IPS DF 6.9 (cell line): ENCODE data around the gene MSX2.
"Not testable (repeated sequence)": the region's sequence is repeated elsewhere in the genome, so short reads cannot be mapped to it uniquely, and the experiment has no call there.

Experiments
- DNase-seq: peaks from one replicate; pipeline ENCODE4 v3.0.0-alpha.2; 2013; ENCODE audit warnings: low read depth, low spot score
- H3K27ac ChIP-seq: one replicate; pipeline ENCODE4 v1.5.1; 2013; ENCODE audit warnings: low read length, control low read depth
- H3K27me3 ChIP-seq: 2 replicates; pipeline ENCODE4 v1.6.1; 2013; ENCODE audit warnings: mild to moderate bottlenecking, low read length; ENCODE audit not compliant: control insufficient read depth, insufficient read depth
- H3K36me3 ChIP-seq: 2 replicates; pipeline ENCODE4 v1.6.1; 2013; ENCODE audit warnings: low read length; ENCODE audit not compliant: control insufficient read depth, insufficient read depth
- H3K4me1 ChIP-seq: 2 replicates; pipeline ENCODE4 v1.6.1; 2013; ENCODE audit warnings: low read length; ENCODE audit not compliant: control insufficient read depth, insufficient read depth
- H3K4me3 ChIP-seq: 2 replicates; pipeline ENCODE4 v1.5.1; 2013; ENCODE audit warnings: mild to moderate bottlenecking, low read length
- H3K9me3 ChIP-seq: 2 replicates; pipeline ENCODE4 v1.6.1; 2013; ENCODE audit warnings: low read length, inconsistent platforms; ENCODE audit not compliant: control insufficient read depth, insufficient read depth
- WGBS: extraction: QIAGEN DNeasy Blood & Tissue Kit; methylation state at CpG from one replicate; pipeline ENCODE4 v1.1.7; 2013; ENCODE audit warnings: mixed read lengths, missing lambda C conversion rate; ENCODE audit not compliant: insufficient read length, insufficient coverage; 5-methylcytosine and 5-hydroxymethylcytosine counted together

MSX2 gene

DNA sequence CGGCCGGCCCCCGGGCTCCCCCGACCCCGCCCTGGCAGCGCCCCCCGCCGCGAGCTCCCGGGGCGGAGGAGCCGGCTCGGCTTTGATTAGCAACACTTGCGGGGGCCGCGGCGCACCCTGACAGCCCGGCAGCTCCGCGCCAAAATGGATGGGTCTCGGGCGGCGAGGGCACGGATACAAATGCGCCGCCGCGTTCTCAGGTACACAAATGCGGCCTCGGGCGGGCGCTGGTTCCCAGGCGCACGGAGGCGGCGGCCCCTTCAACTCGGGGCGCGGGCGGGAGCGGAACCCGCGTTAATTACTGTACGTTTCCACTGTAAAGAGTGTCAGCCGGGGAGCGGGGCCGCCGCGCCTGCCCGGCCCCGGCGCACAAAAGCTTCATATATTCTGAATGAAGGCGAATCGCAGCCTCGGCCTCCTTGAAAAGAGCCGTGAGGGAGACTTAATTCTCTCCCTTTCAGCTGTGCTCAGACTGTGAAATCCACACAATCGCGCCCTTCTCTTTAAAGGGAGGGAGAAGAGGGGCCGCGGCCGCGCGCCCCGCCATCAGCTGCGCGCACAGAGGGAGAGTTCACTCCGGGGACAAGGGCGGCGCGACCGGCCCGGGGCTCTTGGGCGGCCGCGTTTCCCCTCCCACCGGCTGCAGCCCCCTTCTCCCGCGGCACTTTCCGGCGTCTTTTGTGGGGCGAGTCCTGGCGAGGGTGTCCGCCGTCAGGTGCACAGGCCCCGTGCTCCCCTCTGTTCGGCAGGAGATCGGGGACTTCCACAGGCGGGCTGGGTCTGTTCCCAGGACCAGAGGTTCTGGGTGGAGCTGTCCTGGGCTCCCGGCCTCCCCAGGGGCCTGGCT is 27.0 kb downstream of the MSX2 start:
- H3K27me3 ChIP-seq, result peaks cover 19% of the 10 kb centered on the region
- H3K36me3 ChIP-seq, result no peaks in the 10 kb centered on the region
- WGBS, result no CpG with 5 or more reads among the region's 89 CpGs
- no peak for DNase-seq
- peak overlapping the region; percentile 59; the same call in 1 of the 2 replicates for H3K4me3 ChIP-seq
- H3K4me1 ChIP-seq, result no peaks in the 10 kb centered on the region
- H3K27ac ChIP-seq, result no peak overlapping the region
- H3K9me3 ChIP-seq, result no peaks in the 10 kb centered on the region

DNA sequence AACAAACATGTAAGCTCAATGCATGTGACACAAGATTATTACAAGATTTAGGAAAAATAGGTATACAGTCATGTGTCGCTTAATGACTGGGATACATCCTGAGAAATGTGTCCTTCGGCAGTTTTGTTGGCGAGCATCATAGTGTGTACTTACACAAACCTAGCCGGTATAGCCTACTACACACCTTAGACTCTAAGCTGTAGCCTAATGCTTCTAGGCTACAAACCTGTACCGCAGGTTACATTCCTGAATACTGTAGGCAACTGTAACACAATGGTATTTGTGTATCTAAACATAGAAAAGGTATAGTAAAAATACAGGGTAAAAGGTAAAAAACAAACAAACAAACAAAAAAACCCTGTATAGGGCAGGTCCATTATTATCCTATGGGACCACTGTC is 27.7 kb downstream of the MSX2 start:
- no peak overlapping the region for H3K4me3 ChIP-seq
- no CpG with 5 or more reads among the region's 5 CpGs for WGBS
- no peaks in the 10 kb centered on the region for H3K36me3 ChIP-seq
- H3K9me3 ChIP-seq, result no peaks in the 10 kb centered on the region
- no peak for DNase-seq
- H3K27me3 ChIP-seq, result peaks cover 19% of the 10 kb centered on the region
- no peak overlapping the region for H3K27ac ChIP-seq
- no peaks in the 10 kb centered on the region for H3K4me1 ChIP-seq

DNA sequence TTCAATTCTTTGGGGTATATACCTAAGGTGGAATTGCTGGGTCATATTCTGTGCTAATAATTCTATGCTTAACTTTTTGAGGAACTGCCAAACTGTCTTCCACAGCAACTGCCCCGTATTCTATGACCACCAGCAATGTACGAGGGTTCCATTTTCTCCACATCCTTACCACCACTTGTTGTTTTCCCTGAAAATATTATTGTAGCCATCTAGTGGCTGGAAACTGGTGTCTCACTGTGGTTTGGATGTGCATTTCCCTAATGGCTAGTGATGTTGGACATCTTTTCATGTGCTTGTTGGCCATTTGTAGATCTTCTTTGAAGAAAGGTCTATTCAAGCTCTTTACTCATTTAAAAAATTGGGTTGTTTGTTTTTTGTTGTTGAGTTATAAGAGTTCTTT is 30.7 kb downstream of the MSX2 start:
- no peaks in the 10 kb centered on the region for H3K36me3 ChIP-seq
- H3K4me3 ChIP-seq, result no peak overlapping the region
- H3K27me3 ChIP-seq, result peaks cover 10% of the 10 kb centered on the region
- no peaks in the 10 kb centered on the region for H3K4me1 ChIP-seq
- no CpG with 5 or more reads among the region's 2 CpGs for WGBS
- DNase-seq, result no peak
- no peaks in the 10 kb centered on the region; the same call in 1 of the 2 replicates for H3K9me3 ChIP-seq
- no peak overlapping the region for H3K27ac ChIP-seq

DNA sequence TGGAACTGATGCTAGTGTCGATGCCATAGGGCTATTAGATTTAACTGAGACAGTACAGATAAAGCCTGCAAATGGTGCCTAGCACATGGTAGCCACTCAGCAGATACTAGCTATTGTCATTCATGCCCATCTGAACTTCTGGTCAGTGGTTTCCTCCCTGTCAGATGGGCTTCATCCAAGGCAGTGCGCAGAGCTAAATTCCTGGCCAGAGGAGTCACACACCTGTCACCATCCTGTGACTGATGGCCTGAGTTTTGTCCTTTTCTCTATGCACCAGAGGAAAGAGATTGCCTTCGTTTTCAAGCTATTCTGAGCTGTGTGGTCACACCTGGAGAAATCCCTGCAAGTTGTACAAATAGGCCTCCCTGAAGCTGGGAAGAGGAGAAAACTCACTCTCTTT is 34.7 kb downstream of the MSX2 start:
- WGBS, result no CpG with 5 or more reads among the region's 3 CpGs

DNA sequence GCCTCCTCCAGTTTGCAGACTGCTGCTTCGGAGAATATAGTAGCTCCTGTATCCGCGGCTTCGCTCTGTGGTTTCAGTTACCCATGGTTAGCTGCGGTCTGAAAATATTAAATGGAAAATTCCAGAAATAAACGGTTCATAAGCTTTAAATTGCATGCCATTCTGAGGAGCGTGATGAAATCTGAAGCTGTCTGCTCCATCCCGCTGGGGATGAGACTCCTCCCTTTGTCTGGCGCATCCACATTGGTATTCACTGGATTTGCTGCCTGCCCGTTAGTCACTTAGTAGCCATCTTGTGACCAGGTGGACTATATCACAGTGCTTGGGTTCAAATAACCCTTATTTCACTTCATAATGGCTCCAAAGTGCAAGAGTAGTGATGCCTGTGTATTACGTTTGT is 36.3 kb downstream of the MSX2 start:
- Histone ChIP-seq H3K36me3 (no peaks in the 10 kb centered on the region), H3K27me3 (no peaks in the 10 kb centered on the region), H3K27ac (no peak overlapping the region), H3K4me3 (no peak overlapping the region), H3K4me1 (no peaks in the 10 kb centered on the region), H3K9me3 (no peaks in the 10 kb centered on the region; the same call in 1 of the 2 replicates)
- DNase-seq, result no peak
- WGBS, result no CpG with 5 or more reads among the region's 11 CpGs

More for the DNA sequence above, 34.7 kb downstream of the MSX2 start:
- H3K27me3 ChIP-seq, result no peaks in the 10 kb centered on the region
- no peak for DNase-seq
- H3K9me3 ChIP-seq, result no peaks in the 10 kb centered on the region; the same call in 1 of the 2 replicates
- no peaks in the 10 kb centered on the region for H3K36me3 ChIP-seq
- H3K4me1 ChIP-seq, result no peaks in the 10 kb centered on the region
- H3K27ac ChIP-seq, result no peak overlapping the region
- H3K4me3 ChIP-seq, result no peak overlapping the region

DNA sequence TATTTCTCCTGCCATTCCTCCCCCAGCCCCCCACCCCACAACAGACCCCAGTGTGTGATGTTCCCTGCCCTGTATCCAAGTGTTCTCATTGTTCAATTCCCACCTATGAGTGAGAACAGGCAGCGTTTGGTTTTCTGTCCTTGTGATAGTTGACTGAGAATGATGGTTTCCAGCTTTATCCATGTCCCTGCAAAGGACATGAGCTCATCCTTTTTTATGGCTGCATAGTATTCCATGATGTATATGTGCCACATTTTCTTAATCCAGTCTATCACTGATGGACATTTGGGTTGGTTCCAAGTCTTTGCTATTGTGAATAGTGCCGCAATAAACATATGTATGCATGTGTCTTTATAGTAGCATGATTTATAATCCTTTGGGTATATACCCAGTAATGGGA is 37.0 kb downstream of the MSX2 start:
- no CpG with 5 or more reads among the region's 2 CpGs for WGBS
- H3K36me3 ChIP-seq, H3K27ac ChIP-seq, H3K4me1 ChIP-seq, H3K9me3 ChIP-seq, DNase-seq, H3K4me3 ChIP-seq, H3K27me3 ChIP-seq: not testable (repeated sequence)

DNA sequence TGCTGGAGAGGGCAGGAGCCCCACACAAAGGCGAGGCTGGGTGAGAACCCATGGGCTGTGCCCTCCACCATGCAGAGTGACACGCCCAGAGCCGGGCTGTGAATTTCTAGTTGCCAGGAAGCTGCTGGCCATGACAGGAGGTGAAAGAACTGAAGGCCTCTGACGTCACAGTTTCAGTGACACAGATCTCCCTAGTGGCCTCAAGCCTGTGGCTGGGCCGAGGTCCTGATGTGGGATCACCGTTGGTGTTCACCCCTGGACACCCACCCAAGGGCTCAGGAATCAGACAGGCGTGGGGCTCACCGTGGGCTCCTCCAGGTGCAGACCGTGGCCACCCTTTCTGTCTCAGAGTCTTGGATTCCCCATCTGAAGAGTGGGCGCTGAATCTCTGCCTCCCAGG is 39.9 kb downstream of the MSX2 start:
- H3K9me3 ChIP-seq, result no peaks in the 10 kb centered on the region
- no peak for DNase-seq
- H3K4me1 ChIP-seq, result no peaks in the 10 kb centered on the region
- H3K27ac ChIP-seq, result no peak overlapping the region
- WGBS, result no CpG with 5 or more reads among the region's 10 CpGs
- H3K27me3 ChIP-seq, result no peaks in the 10 kb centered on the region
- H3K4me3 ChIP-seq, result no peak overlapping the region
- no peaks in the 10 kb centered on the region for H3K36me3 ChIP-seq

DNA sequence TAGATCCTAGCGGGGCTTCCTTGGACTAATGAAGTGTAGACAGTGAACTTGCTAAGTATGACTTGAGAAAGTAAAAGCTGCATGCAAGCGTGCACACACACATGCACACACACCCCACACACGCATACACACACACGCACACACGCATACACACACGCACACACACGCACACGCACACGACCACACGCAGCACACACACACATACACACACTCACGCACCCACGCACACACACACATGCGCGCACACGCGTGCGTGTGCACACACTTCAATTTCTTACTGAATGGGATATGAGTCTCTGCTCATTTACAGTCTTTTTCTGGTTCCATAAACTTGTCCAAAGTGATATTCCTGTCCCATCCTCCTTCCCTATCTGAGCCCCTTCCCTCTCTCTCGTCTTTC is 41.2 kb downstream of the MSX2 start:
- no peak for DNase-seq
- WGBS, result 100% methylated on average over 5 of the region's 18 CpGs

DNA sequence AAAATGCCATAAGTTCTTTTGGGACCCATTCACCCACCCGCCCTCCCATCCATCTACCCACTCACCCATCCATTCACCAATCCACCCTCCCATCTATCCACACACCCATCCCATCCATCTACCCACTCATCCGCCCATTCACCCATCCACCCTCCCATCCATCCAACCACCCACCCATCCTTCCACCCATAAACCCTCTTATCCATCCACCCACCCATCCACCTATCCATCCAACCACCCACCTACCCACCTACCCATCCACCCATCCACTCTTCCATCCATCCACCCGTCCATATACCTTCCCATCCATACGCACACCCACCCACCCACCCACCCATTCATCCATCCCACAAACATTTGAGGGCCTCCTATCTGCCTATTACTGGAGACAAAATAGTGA is 43.3 kb downstream of the MSX2 start:
- no peaks in the 10 kb centered on the region for H3K36me3 ChIP-seq
- 97% methylated on average over 3 of the region's 4 CpGs for WGBS
- no peaks in the 10 kb centered on the region for H3K27me3 ChIP-seq
- DNase-seq, result no peak
- H3K4me3 ChIP-seq, result no peak overlapping the region
- H3K9me3 ChIP-seq, result no peaks in the 10 kb centered on the region
- H3K27ac ChIP-seq, result no peak overlapping the region
- H3K4me1 ChIP-seq, result no peaks in the 10 kb centered on the region

More for the DNA sequence above, 41.2 kb downstream of the MSX2 start:
- no peak overlapping the region for H3K4me3 ChIP-seq
- H3K27me3 ChIP-seq, result no peaks in the 10 kb centered on the region
- no peaks in the 10 kb centered on the region for H3K36me3 ChIP-seq
- no peaks in the 10 kb centered on the region for H3K9me3 ChIP-seq
- H3K27ac ChIP-seq, result no peak overlapping the region
- no peaks in the 10 kb centered on the region for H3K4me1 ChIP-seq

DNA sequence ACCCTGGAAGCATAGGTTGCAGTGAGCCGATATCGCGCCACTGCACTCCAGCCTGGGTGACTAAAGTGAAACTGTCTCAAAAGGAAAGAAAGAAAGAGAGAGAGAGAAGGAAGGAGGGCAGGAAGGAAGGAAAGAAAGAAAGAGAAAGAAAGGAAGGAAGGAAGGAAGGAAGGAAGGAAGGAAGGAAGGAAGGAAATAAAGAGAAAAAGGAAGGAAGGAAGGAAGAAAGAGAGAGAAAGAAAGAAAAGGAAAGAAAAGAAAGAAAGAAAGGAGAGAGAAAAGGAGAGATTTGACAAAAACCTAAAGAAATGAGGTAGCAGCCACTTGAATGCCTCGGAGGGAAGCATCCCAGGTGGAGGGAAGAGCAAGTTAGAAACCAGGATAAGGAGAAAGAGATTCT is 44.6 kb downstream of the MSX2 start:
- H3K4me1 ChIP-seq, result no peaks in the 10 kb centered on the region
- H3K27ac ChIP-seq, result no peak overlapping the region
- DNase-seq, result no peak
- no peaks in the 10 kb centered on the region for H3K27me3 ChIP-seq
- H3K9me3 ChIP-seq, result no peaks in the 10 kb centered on the region
- no peaks in the 10 kb centered on the region for H3K36me3 ChIP-seq
- no peak overlapping the region for H3K4me3 ChIP-seq
- no CpG with 5 or more reads among the region's 4 CpGs for WGBS

DNA sequence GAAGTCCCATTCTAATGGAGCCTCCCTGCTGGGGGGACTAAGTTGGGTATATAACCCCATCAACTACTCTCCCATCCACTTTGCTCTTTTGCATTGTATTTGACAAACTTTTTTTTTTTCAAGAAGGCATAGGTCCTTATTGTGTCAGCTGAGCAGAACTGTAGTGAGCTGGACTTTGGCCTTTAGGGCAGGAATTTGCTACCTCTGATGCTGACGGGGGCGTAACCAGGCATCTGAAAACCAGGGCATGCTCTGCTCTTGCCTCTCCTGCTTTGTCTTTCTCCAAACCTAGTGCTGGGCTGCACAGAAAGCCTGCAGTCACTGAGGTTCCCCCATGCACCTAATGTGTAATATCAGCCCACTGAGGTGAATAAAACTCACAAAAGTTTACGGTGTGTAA is 49.0 kb downstream of the MSX2 start:
- no CpG with 5 or more reads among the region's 3 CpGs for WGBS
- no peak for DNase-seq
- Histone ChIP-seq H3K9me3 (no peaks in the 10 kb centered on the region), H3K27me3 (no peaks in the 10 kb centered on the region), H3K4me3 (no peak overlapping the region), H3K27ac (no peak overlapping the region), H3K36me3 (no peaks in the 10 kb centered on the region), H3K4me1 (no peaks in the 10 kb centered on the region)
